ENCODE measurements around the gene JPT2.
"Not testable (repeated sequence)": the region's sequence is repeated elsewhere in the genome, so short reads cannot be mapped to it uniquely, and the experiment has no call there.

Gene JPT2

DNA sequence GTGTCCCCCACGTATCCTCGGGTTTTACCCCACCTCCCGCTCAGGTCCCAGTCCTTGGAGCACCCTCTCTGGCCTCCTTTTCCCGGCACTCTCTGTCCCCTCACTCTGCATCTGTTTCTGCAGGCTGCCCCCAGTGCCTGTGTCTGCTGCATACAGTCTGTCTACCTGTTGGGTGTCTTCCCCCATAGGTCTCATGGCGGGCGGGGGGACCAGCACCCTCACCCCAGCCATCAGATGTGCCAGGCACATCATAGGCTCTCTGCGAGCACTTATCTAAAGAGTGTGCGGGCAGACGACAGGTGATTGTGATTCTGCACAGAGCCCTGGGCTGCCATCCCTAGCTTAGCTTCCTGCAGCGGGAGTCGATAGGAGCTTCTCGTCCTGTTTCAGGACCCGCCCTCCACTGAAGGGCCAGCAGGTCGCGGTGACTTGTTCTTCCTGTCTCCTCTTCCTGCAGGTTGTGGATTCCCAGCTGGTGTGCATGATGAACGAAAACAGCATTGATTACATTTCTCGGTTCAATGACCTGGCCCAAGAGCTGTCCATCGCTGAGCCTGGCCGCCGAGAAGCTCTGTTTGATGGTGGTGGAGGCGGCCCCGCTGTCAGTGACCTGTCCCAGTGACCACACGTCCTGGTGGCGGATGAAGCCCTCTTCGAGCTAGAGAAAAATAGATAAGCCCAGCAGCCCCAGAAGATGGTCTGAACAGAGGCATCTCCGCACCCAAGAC lies 4.5 kb upstream of the JPT2 start:
- DNase-seq (ENCODE audit: low read depth in 2 of 2, low spot score in 1 of 2) = no peak

DNA sequence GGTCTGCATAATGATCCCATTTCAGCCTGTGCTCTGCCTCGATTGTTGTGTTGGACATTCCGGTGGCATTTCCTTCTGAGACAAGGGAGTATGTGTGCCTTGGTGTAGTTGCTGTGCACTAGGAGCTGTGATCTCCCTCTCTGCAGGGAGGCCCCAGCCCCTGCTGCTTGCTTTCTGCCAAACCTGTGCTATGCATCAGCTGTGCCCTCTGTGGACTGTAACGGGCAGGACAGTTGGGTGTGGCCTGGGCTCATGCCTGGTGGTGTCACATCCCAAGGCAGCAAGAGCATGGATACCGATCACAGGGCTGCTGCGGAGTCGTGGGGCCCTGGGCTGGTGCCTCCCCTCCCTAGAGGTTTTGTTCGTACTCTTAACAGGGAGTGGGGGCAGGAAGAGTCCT lies 3.8 kb upstream of the JPT2 start:
- DNase-seq (ENCODE audit: low read depth in 2 of 2, low spot score in 1 of 2) = no peak

DNA sequence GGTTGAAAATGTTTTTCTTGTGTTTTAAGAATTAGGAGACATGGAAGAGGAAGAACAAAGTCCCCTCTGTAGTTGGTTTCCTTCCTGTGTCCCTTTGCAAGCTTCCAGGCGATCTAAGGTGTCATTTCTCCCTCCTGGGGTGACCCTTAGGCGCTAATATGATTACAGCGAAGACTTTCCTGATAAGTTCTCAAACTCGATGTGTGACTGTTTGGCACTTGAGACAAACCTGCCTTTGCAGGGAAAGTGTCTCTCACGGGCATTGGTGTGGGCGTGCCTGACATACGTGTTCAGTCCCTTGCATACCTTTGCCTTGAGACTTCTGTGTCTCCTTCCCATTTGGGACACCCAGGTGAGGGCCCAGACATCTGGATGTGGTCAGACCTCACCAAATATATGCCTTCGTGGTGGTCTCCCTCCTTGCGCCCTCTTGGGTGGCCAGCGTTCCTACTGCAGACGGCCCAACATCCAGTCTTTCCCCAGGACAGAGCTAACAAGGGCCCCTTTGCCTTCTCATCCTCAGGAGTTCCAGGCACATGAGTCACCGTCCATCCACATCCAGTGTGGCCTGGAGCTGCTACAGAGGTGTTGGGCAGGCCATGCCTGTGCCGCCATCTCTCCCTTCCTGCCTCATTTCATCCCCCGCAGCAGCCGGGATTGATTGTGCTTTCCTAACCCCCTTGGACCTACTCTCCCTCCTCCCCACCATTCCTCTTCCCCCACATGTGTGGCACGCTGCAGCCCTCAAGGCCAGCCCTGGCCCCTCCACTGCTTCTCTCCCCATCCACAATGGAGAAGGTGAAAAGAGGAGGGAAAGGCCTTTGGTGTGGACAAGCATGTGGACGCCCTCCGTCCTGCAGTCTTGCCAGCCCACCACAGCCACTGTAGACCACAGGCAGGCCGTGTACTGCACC lies 3.1 kb upstream of the JPT2 start:
- no peak for DNase-seq (ENCODE audit: low read depth in 2 of 2, low spot score in 1 of 2)

DNA sequence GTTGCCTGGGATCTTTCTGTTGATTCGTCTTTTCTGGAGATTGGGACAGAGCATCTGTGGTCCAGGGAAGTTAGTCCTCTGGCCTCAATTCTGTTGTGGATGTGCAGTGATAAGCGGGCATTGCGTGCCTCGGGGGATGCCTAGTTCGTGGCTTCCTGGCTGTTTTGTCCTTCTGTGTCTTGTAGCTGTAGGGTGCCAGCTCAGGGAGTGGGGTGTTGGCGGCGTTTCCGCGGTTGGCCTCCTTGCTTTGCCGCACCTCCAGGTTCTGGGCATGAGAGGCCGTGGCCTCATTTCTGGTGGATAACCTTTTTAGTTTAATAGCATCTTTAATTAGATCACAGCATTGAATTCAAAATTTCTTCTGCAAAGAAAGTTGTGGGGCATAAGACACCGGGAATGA lies 1.4 kb upstream of the JPT2 start:
- DNase-seq (ENCODE audit: low read depth in 2 of 2, low spot score in 1 of 2) = no peak

DNA sequence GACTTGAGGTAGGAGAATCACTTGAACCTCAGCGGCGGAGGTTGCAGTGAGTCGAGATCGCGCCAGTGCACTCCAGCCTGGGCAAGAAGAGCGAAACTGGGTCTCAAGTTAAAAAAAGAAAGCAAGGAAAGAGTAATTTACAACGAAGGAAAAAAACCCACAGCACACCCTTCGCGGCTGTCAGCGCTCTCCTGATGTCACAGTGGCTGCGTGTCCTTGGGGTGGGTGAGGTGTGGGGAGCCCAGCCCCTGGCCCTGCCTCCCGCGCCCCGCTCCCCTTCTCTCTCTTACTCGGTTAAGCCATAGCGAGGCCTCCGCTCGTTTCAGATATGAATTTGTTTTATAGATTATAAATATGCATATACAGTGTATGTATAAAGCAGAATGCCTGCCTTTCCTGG lies 740 bp upstream of the JPT2 start:
- DNase-seq (ENCODE audit: low read depth in 2 of 2, low spot score in 1 of 2) = no peak

DNA sequence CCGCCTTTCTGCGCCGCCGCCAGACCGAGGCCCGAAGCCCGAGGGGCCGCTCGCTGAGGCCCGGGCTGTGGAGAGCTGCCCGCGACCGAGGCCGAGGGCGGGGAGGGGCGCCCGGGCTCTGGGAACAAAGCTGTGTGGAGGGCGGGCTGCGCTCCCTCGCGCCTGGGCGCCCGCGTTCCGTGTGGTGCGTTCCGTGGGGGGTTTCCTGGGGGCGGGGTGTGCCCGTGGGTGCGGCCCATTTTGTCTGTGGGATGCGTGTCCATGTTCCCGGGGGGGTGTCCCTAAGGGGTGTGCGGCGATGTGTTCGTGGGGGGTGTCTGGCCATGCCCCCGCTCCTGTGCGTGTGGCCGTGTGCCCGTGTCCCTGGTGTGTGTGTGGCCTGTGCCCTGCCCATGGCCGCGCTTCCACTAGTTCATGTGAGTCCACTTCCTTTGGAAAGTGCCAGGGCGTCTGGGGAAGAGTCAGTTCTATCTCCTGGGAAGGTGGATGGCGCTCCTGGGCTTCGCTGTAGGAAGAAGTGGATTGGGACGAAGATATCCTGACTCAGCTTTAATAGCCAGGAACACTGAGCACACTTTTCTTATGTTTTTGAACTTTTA lies 520 bp downstream of the JPT2 start:
- DNase-seq (ENCODE audit: low read depth in 2 of 2, low spot score in 1 of 2) = peak; percentile 21 to 23

DNA sequence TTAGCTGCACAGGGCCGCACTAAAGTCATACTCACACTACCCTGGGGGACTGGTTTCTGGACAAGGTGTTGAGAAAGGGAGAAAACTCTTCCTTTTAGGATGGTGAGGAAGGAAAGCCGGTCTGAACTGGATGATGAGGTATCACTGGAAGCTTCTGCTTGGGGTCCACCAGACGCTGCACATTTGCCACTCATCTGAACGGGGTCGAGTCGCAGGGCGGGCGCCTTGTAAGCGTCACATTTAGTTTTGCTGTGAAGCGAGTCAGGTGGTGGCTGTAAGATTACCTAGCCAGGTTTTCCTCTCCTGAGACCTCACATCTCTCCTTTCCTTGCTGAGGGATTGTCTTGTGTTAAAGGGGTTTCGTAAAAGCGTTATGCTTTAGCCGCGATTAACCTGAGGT lies 2.3 kb downstream of the JPT2 start:
- DNase-seq (ENCODE audit: low read depth in 2 of 2, low spot score in 1 of 2) = no peak

DNA sequence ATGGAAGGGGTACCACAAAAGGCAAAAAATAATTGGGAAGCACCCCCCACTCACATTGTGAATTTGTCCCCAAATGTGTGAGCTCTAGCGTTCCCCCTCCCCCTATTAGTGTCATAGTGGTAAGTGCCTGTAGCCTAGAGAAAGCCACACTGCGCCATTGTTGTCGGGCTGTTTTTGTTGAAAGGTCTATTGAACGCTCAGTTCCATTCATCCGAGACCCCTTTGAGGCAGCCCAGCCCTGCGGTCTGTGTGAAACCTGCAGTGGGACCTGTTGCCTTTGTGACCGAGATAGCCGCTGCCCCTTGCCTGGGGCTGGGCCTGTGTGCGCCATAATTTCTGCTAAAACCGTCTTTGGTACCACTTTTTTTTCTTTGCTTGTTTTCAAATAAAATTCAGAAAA lies 3.0 kb downstream of the JPT2 start:
- no peak for DNase-seq (ENCODE audit: low read depth in 2 of 2, low spot score in 1 of 2)

DNA sequence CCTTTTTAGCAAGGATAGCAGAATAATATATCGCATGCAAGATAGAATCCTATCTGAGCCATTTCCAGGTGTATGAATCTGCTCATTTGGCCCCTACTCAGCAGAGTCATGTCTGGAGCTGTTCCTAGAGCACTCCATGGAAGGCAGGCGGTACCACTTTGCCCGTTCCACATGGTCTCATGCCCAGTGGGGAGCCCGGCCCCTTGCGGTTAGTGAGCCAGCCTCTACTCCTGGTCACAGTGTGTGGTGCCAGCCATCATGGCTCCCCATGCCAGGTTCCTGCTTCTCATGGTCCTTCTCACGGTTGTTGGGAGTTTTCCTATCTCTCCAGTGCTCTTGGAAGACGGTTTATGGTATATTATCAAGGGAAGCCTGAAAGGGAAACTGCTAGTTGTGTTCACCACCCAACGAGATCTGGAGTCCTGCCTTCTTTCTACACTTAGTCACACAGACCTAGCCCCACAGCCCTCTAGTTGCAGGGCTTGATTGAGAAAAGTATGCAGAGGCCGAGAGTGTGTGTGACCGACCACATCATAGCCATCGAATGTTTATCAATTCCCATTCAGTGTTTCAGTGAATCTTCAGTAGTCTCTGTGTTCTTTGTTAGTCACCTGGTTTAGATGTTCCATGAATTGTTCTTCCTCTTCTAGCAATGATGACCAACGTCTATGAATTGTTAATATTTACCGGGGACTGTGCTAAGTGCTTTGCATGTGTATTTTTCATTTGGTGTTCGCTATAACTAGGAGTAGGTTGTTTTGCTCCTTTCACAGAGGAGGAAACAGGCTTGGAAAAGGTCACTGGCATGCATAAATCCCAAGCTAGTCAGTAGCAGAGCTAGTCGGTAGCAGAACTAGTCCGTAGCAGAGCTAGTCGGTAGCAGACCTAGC lies 9.6 kb downstream of the JPT2 start:
- no peak for DNase-seq (ENCODE audit: low read depth in 2 of 2, low spot score in 1 of 2)

DNA sequence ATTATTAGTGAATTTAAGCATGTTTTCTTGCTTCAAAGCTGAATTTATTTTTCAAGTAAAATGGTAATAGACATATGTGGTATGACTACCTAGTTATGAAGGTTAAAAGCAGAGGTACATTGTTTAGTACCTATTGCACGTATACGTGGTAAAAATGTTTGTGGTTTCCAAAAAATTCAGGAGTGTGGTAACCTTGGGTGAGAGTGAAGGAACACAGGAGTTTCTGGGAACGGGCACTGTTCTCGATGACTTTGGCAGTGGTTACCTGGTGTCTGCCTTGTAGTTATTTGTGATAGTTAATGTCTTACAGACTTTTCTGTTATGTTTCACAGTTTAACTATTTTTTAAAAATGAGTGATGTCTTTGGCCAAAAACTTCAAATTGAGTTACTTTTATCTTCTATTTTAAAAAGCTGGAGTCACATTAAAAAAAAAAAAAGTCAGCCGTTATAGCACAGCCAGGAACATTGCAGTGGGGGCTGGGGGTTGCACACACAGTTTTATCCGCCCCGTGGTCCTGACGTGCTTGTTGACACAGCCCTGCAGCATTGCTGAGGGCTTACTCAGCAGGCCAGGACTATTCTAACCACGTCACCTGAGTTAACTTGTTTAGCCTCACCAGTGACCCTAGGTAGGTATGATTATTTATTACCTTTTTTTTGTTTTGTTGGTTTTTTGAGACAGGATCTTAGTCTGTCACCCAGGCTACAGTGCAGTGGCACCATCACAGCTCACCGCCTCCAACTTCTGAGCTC lies 10.9 kb downstream of the JPT2 start:
- no peak for DNase-seq (ENCODE audit: low read depth in 2 of 2, low spot score in 1 of 2)

DNA sequence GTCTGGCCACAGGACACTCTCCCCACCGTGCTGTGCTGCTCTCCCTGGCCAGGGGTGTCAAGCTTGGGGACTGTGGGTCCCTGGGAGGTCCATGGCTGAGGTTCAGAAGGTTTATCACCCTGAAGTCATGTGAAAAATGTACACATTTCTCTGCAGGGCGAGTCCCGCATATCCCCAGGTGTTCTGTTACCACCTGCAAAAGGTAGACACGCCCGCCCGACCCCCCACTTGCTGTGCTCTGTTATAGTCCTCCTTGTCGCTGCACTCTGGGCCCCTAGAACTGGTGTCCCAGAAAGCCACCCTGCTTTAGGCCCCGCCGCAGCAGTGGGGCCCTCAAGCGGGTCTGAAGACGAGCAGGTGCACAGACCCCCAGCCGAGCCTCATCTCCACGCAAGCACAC lies 11.8 kb downstream of the JPT2 start:
- DNase-seq (ENCODE audit: low read depth in 2 of 2, low spot score in 1 of 2) = no peak

DNA sequence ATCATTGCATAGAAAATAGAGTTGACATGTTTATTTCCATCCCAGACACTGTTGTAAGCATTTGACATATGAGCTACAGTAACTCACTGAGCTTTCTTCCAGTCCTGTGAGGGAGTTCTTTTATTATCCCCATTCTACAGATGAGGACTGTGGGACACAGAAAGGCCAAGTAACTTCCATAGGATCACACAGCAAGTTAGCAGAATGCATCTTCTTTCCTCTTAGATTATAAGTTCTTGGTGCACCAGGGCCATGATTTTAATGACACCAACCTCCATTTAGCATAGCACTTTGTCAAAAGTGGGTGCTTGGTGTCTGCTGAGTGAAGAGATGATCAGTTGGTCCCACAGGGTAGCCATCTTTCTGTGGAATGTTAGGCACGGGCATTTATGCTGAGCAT lies 12.7 kb downstream of the JPT2 start:
- no peak for DNase-seq (ENCODE audit: low read depth in 2 of 2, low spot score in 1 of 2)

DNA sequence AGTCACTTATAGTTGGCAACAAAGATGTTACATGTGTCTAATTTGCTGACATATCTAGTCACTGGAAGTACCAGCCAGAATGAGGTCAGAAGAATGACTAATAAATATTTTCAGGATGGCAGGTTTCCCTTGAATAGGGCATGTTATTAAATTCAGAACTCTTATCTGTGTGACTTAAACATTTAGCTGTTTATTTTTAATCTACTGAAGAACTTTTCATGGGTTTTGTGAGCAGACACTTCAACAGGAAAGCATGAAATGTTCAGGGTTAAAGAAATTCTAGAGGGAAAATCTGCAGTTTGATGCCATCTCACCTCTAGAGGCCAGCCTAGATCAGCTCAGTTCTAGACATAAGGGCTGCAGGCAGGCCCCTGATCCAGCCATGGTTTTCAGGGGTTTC lies 13.2 kb downstream of the JPT2 start:
- no peak for DNase-seq (ENCODE audit: low read depth in 2 of 2, low spot score in 1 of 2)

DNA sequence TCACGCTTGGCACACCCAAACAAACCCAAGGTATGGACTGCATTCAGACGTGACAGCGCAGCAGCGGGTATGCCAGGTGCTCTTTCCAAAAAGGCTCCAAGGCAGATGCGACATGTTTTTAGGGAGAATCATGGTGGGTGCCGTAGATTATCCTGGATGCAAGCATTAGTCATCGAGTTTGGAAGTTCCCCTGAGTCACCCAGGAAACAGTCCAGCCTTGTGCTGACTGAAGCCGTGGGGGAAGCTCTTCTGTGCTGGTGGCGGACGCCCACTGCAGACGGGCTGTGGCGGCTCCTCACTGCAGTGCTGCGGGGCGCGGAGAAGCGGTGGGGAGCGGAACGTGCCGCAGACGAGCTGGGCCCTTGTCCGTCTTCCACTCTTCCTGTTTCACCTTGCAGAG lies 13.9 kb downstream of the JPT2 start:
- no peak for DNase-seq (ENCODE audit: low read depth in 2 of 2, low spot score in 1 of 2)

DNA sequence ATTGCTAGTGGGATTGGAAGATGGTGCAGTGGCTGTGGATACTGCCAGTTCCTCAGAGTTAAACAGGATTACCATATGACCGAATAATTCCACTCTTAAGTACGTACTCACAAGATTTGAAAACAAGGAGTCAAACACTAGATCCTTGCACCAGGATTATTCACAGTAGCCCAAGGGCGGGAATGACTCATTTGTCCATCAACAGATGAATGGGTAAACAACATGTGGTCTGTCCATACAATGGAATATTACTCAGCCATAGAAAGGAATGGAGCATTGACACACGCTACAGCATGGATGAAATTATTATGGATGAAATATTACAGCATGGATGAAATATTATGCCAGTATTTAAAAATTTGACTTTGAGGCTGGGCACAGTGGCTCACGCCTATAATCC lies 18.8 kb downstream of the JPT2 start:
- DNase-seq (ENCODE audit: low read depth in 2 of 2, low spot score in 1 of 2) = no peak

DNA sequence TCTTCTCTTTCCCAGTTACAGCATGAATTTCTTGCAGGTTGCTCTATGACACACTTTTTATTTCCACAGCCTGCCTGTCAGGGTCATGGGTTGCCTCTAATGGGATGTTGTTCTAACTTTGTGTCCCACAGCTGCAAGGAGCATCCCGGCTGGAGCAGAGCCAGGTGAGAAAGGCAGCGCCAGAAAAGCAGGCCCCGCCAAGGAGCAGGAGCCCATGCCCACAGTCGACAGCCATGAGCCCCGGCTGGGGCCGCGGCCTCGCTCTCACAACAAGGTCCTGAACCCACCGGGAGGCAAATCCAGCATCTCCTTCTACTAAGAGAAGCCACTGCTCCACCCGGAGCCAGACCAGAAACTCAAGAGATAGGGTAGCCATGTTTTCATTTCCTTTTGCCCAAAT lies 20.6 kb downstream of the JPT2 start:
- DNase-seq (ENCODE audit: low read depth in 2 of 2, low spot score in 1 of 2) = no peak

DNA sequence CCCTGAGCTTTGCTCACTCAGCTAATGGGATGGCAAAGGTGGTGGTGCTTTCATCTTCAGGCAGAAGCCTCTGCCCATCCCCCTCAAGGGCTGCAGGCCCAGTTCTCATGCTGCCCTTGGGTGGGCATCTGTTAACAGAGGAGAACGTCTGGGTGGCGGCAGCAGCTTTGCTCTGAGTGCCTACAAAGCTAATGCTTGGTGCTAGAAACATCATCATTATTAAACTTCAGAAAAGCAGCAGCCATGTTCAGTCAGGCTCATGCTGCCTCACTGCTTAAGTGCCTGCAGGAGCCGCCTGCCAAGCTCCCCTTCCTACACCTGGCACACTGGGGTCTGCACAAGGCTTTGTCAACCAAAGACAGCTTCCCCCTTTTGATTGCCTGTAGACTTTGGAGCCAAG lies 22.2 kb downstream of the JPT2 start:
- no peak for DNase-seq (ENCODE audit: low read depth in 2 of 2, low spot score in 1 of 2)

DNA sequence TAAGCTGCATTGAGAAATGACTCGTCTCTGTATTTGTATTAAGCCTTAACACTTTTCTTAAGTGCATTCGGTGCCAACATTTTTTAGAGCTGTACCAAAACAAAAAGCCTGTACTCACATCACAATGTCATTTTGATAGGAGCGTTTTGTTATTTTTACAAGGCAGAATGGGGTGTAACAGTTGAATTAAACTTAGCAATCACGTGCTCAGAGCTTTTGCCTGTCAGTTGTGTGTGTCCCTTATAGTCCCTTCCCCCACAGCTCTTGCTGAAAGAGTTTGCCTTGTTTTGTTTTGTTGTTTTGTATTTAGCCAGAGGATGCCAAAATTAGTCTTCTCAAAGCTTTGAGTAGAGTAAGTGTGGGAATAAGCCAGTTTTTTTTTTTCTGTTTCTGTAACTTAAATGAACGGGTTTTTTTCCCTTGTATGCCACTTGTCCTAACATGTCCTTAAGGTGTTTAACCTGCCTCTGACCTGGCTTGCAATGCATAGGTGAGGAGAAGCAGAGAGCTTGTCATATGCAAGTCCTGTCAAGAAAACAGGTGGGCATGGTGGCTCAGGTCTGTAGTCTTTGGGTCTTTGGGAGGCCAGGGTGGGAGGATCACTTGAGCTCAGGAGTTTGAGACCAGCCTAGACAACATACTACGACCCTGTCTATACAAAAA lies 23.3 kb downstream of the JPT2 start:
- DNase-seq (ENCODE audit: low read depth in 2 of 2, low spot score in 1 of 2) = no peak

DNA sequence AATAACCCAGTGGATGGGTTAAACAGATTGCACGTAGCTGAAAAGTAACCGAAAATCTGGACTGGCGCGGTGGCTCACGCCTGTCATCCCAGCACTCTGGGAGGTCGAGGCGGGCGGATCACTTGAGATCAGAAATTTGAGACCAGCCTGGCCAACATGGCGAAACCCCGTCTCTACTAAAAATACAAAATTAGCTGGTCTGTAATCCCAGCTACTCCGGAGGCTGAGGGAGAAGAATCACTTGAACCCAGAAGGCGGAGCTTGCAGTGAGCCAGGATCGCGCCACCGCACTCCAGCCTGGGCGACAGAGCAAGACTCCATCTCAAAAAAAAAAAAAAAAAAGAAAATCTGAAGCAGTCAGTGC lies 27.2 kb downstream of the JPT2 start:
- DNase-seq (ENCODE audit: low read depth in 2 of 2, low spot score in 1 of 2) = not testable (repeated sequence)
